Renal pelvis (tissue), 4 donors: ENCODE results near the gene MYLK3. TPM values are rescaled to one million over a fixed set of nuclear protein-coding genes. Genes with fewer than 3 reads are reported as not detected.

Experiments
- DNase-seq: peaks from one replicate; pipeline ENCODE4 v3.0.0-alpha.2; 2013
- polyA plus RNA-seq, 3 donors: library from polyadenylated mRNA; unstranded; fragments of 120-200 nt; gene quantifications; one replicate each; pipeline ENCODE4 v1.2.1, GENCODE V29; 2013; ENCODE audit not compliant: insufficient read length in 3 of 3

The MYLK3 gene
- polyA plus RNA-seq, 3 donors: 0.67 to 1.8 (median 1.0) TPM

- DNase-seq: no peak
These were observed 11.2 kb upstream of the MYLK3 start for GRCh38 chr16:46759309-46759708.

DNA sequence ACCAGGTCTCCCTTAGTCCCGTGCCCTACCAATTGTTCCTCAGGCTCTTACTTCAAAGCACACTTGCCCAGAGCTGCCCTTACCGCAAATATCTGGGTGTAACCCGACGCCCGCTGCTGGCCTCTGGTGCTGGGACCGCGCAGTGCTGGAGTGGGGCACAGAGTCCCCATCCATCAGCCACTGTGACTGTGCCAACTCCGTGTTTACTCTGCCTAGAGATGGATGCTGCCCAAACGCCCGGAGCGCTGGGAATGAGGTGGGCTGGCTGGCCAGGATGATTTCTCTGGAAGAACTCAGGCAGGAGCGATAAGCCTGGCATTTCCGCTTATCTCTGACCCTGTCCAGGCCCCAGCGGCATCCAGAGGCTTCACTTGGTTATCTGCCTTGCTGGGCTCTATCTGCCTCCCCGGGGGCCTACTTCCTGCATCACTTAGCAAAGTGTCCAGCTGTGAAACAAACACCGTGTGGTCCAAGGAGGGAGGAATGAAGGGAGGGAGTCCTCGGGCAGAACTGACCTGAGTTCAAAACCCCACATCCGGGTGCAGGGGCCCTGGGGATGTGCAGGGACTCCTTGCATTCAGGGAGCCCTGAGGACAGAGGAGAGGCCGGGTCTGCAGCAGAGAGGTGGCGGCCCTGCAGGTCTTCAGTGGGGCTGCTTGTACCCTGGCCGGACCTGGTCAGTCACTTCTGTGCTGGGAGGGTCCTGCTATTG lies 9.4 kb upstream of the MYLK3 start:
- DNase-seq: no peak

GRCh38 chr16:46756772-46757171 lies 8.6 kb upstream of the MYLK3 start:
- DNase-seq: no peak

GRCh38 chr16:46753015-46753414 lies 4.9 kb upstream of the MYLK3 start:
- no peak for DNase-seq

DNA sequence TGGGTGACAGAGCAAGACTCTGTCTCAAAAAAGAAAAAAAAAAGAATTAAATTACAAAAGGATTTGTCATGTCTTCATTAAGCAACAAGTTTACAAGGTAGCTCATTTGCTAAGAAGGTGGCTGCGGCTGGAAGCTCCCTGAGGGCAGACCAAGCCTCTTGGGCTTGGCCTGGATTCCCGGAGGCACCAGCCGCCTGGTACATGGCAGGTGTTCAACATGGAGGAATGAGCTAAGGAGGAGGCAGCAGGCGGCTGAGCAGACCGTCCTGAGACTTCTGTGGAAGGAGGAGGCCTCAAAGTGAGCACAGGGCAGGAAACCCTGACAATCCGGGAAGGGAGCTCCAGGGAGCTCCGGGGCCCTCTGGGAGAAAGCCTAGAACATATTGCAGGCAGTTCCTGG lies 3.2 kb upstream of the MYLK3 start:
- DNase-seq: no peak

DNA sequence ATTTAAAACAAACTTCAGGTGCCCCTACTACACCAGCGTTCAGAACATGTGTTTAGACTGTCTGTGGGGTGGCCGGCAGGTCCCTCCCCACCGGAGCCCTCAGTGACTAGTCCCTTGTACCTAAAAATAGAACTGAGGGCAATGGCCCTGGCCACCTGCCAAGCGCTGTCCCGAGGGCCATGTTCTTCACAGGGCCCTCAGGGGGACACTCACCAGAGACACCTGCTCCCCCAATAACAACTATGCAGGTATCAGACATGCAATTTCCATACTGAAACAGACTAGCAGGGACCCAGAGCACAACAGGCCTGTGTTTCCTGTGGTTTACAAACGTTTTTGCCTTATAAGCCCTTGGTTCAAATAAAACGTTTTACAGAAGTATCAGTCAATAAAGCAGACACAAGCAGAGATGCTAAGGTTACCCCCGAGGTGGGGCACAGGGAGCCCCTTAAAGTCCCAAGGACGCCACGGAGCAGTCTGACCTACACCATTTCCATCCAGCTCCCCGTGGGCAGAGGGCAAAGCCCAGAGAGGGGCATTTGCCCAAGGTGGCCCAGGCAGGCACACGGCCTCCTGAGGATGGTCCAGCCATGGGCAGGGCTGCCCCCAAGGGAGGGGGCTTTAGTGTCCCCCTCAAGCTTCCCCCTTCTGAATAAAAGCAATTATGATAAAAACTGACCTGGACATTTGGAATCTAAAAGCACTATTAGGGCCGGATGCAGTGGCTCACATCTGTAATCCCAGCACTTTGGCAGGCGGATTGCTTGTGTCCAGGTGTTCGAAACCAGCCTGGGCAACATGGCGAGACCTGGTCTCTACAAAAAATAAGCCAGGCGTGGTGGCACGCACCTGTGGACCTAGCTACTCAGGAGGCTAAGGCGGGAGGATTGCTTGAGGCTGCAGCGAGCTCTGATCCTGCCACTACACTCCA lies 896 bp upstream of the MYLK3 start:
- DNase-seq: no peak

DNA sequence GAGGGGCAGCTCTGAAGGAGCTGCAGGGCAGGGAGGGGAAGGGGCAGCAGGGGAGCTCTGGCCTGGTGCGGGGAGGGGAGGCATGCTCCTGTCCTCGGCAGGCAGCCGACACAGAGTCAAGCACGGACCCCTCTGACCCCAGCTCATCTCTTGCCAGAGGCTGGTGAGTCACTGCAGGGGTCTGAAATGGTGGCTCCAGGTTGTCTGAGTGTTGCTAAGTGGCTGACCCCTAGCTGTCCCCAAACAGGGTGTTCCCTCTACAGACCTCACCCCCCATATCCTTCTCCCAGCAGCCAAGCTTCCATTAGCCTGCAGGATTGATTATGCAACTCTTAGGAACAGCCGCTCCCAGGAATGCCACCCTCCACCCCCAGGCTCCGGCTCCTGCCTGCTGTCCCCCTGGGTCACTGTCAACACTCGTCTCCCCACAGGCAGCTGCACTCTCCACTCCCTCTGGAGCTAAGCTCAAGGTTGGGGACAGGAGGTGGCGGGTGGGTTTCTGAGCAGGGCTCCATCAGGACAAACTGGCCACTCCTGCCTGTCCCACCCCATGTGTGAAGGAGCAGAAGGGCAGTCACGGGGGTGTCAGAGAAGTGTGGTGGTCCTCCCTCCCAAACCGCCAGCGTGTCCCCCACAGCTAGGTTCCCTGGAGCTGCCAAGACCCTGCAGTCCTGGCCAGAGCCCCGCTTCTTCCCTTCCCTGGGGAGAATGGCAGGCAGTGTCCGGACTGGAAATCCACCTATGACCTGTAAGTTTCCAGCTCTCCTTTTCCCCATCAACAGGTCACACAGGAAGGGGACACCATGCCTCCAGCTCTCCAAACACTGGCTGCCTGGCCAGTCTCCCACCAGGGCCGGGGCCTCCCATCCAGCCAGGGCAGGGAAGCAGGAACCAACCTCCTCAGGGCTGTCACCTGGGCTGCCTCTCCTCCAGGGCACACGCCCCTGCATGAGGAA lies 1.0 kb downstream of the MYLK3 start:
- DNase-seq: no peak

DNA sequence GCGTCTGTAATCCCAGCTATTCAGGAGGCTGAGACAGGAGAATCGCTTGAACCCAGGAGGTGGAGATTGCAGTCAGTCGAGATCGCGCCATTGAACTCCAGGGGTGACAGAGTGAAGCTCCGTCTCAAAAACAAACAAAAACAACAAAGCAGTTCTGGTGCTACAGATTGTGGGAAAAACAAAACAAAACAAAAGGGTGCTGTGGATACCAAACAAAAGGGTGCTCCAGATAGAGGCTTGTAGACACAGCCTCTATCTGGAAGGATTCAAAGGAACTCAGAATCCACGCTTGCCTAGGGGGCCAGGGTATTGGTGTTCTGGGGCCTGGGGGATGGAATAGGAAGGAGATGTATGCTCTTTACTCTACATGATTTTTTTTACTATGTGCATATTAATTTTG lies 2.5 kb downstream of the MYLK3 start:
- no peak for DNase-seq

- no peak for DNase-seq
These were observed 4.9 kb downstream of the MYLK3 start for GRCh38 chr16:46743232-46743719.

- no peak for DNase-seq
These were observed 8.2 kb downstream of the MYLK3 start for GRCh38 chr16:46739934-46740333.

- DNase-seq: no peak
These were observed 10.4 kb downstream of the MYLK3 start for GRCh38 chr16:46737621-46738214.

DNA sequence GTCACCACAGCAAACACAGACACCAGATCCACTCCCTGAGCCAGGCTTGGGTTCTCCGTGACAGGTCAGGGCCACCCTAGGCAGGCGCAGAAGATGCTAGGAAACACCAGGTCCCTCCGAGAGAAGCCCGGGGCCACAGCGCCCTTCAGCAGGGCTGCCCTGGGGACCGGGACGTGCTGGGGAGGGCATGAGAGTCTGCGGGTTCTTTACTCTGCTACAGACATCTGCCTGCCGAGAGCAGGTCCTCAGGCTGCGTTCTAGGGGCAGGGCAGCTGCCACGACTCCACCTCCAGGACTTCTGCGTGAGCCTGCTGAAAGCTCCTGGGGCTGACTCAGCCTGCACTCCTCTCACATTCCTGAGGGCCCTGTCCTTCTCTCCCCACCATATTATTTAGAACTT lies 11.4 kb downstream of the MYLK3 start:
- DNase-seq: no peak

GRCh38 chr16:46733319-46733830 lies 14.8 kb downstream of the MYLK3 start:
- no peak for DNase-seq

DNA sequence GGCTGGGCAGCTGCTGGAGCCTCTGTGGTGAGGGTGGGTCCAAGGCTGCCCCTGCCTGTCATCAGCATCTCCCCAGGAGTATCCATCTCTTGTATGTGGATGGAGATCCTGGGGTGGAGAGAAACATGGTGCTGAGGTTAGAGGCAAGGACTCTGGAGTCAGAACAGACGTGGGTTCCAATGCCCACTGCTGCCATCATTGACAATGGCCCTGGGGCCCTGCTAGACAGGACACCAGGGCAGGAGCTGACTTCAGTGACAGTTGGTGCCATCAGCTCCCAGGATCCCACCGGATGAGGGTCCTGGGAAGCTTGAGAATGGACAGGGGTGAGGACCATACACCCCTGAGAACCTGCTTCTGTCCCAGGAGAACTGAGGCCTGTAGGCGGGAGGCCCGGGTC lies 15.6 kb downstream of the MYLK3 start:
- no peak for DNase-seq

DNA sequence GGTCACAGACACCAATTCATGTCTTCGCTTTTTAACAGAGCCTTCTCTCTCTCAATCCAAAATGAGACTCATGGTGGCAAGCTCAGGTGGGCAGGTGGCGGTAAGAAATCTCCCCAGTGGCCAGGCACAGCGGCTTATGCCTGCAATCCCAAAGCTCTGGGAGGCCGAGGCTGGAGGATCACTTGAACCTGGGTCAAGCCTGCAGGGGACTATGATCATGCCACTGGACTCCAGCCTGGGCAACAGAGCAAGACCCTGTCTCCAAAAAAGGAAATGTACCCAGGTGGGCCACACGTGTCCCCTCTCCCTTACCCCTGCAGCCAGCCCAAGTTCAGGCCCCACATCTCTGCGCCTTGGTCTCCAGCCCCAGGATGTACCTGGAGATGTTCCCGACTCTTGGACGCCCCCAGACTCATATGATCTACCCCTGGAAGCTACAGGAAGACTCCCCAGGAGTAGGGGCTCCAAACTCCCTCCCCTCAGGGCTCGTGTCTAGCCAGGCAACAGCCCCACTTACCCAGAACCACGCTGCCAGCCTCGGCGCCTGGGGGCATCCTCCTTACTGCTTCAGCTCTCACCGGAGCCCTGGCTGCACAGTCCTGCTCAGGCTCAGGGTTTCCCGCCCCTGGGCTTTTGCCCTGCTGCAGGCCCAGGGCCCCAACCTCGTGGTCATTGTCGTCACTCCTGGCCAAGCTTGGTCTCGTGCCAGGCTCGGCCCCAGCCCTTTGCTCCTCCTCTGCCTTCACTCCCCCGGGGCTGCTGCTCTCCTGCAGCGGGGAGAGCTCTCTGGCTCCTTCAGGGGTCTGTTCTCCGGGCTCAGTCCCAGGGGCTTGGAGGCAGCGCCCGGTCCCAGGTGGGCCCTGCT lies 16.2 kb downstream of the MYLK3 start:
- DNase-seq: no peak

- DNase-seq: no peak
These were observed 17.1 kb downstream of the MYLK3 start for GRCh38 chr16:46730801-46731690.

DNA sequence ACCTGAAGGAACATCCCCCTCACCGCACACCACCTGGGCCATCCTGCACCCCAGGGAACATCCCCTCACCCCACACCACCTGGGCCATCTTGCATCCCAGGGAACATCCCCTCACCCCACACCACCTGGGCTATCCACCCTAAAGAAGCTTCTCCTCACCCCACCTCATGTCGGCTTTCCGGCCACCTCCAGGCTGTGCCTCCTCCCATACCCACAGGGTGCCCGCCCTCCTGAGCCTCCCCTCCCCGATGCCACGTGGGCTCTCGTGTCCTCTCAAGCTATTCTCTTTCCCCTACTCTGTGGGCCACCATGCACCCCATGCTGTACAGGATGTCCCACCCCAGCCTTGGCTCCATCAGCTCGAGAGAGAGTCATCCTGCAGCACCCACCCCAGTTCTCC lies 18.0 kb downstream of the MYLK3 start:
- DNase-seq: no peak

DNA sequence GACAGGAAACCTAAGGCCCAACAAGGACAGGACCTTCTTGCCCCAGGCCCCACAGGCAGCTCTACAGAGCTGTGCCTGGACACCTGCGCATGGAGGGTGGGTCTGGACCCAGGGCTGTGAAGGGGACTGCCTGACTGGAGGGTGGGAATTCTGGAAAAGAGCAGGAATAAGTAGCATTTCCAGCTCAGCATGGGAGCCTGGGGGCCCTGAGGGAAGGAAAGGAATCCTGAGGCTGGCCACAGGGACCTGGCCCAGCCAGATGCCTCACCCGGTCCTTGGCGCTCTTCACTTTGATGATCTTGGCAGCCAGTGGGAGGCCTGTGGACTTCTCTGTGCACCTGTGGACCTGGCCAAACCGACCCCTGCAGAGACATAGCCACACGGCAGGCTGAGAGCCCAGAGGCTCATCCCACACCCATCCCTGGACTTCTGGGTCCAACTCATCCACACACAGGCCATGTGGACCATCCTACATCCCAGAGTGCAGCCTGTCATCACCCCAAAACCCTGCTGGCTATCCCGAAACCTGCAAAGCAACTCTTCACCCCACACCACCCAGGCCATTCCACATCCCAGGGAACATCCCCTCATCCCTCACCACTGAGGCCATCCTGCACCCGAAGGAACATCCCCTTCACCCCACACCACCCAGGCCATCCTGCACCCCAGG lies 18.7 kb downstream of the MYLK3 start:
- DNase-seq: no peak

- DNase-seq: no peak
These were observed 19.3 kb downstream of the MYLK3 start for GRCh38 chr16:46728806-46729205.
